ENCODE data around the gene ZDHHC3.
"Not testable (repeated sequence)": the region's sequence is repeated elsewhere in the genome, so short reads cannot be mapped to it uniquely, and the experiment has no call there.

Gene ZDHHC3

DNA sequence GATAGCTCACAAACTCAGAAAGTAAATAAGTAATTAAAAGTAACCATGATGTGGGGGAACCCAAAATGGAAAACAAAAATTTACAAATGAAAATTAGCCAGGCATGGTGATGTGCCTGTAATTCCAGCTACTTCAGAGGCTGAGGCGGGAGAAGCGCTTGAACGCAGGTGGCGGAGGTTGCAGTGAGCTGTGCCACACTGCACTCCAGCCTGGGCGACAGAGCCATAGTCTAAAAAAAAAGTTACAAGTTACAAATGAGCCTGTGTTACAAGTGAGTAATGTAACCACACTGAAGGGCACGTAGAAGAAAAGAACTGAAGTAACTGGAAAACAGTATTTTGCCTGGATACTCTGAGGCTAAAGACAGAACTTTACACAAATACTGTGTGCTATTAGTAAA is 11.4 kb upstream of the ZDHHC3 start:
- Mint-ChIP-seq H3K4me3 (no peak overlapping the region), H3K27me3 (no peaks in the 10 kb centered on the region), H3K36me3 (peaks cover 11% of the 10 kb centered on the region), H3K9me3 (ENCODE audit: low read depth) (no peaks in the 10 kb centered on the region), H3K4me1 (ENCODE audit: low read depth) (peaks cover 82% of the 10 kb centered on the region), H3K27ac (no peak overlapping the region)

- not testable (repeated sequence) for H3K4me3 Mint-ChIP-seq; H3K36me3 Mint-ChIP-seq; H3K9me3 Mint-ChIP-seq (ENCODE audit: low read depth); H3K27ac Mint-ChIP-seq; H3K27me3 Mint-ChIP-seq
- peaks cover 83% of the 10 kb centered on the region for H3K4me1 Mint-ChIP-seq (ENCODE audit: low read depth)
Observed at GRCh38 chr3:44986330-44986729, 10.4 kb upstream of the ZDHHC3 start.

- Mint-ChIP-seq H3K4me3 (no peak overlapping the region), H3K4me1 (ENCODE audit: low read depth) (peaks cover 84% of the 10 kb centered on the region), H3K27me3 (no peaks in the 10 kb centered on the region), H3K27ac (no peak overlapping the region), H3K36me3 (peaks cover 10% of the 10 kb centered on the region), H3K9me3 (ENCODE audit: low read depth) (no peaks in the 10 kb centered on the region)
Observed at GRCh38 chr3:44984335-44984734, 8.4 kb upstream of the ZDHHC3 start.

- Mint-ChIP-seq H3K27me3 (no peaks in the 10 kb centered on the region), H3K9me3 (ENCODE audit: low read depth) (no peaks in the 10 kb centered on the region), H3K4me3 (no peak overlapping the region), H3K27ac (no peak overlapping the region), H3K36me3 (peaks cover 9% of the 10 kb centered on the region), H3K4me1 (ENCODE audit: low read depth) (peaks cover 84% of the 10 kb centered on the region)
Observed at GRCh38 chr3:44983484-44983941, 7.5 kb upstream of the ZDHHC3 start.

- H3K36me3 Mint-ChIP-seq: peaks cover 13% of the 10 kb centered on the region
- H3K9me3 Mint-ChIP-seq (ENCODE audit: low read depth): no peaks in the 10 kb centered on the region
- H3K4me1 Mint-ChIP-seq (ENCODE audit: low read depth): peaks cover 84% of the 10 kb centered on the region
Observed at GRCh38 chr3:44982817-44983216, 6.8 kb upstream of the ZDHHC3 start.

DNA sequence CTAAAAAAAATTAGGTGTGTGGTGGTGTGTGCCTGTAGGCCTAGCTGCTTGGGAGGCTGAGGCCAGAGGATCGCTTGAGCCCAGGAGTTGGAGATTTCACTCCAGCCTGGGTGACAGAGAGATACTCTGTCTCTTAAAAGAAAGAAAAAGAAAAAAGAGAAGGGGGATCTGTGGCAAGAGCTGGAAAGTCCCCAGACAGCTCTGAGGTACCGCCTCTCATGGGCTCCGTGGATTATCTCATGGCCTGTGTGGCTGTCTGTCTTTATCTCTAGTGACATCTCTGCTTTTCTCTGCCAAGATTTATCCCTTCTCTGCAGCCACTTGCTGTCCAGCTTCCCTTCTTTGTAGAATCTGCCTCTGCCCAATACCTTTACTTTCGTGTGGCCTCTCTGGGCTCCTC is 5.8 kb upstream of the ZDHHC3 start:
- H3K27ac Mint-ChIP-seq: peak overlapping the region; percentile 34
- H3K36me3 Mint-ChIP-seq: peaks cover 14% of the 10 kb centered on the region
- H3K4me3 Mint-ChIP-seq: peak overlapping the region; percentile 31
- no peaks in the 10 kb centered on the region for H3K9me3 Mint-ChIP-seq (ENCODE audit: low read depth)
- H3K4me1 Mint-ChIP-seq (ENCODE audit: low read depth): peaks cover 84% of the 10 kb centered on the region
- H3K27me3 Mint-ChIP-seq: no peaks in the 10 kb centered on the region

More at GRCh38 chr3:44982817-44983216, 6.8 kb upstream of the ZDHHC3 start:
- Mint-ChIP-seq H3K27me3 (no peaks in the 10 kb centered on the region), H3K4me3 (no peak overlapping the region), H3K27ac (no peak overlapping the region)

GRCh38 chr3:44981220-44981619 is 5.2 kb upstream of the ZDHHC3 start:
- H3K36me3 Mint-ChIP-seq: peaks cover 14% of the 10 kb centered on the region
- no peaks in the 10 kb centered on the region for H3K27me3 Mint-ChIP-seq
- no peak overlapping the region for H3K27ac Mint-ChIP-seq
- no peak overlapping the region for H3K4me3 Mint-ChIP-seq
- H3K9me3 Mint-ChIP-seq (ENCODE audit: low read depth): no peaks in the 10 kb centered on the region
- H3K4me1 Mint-ChIP-seq (ENCODE audit: low read depth): peaks cover 84% of the 10 kb centered on the region

GRCh38 chr3:44974416-44974815 is 1.6 kb downstream of the ZDHHC3 start:
- H3K4me1 Mint-ChIP-seq (ENCODE audit: low read depth): peaks cover 58% of the 10 kb centered on the region
- H3K27ac Mint-ChIP-seq: peak overlapping the region; percentile 35
- no peaks in the 10 kb centered on the region for H3K9me3 Mint-ChIP-seq (ENCODE audit: low read depth)
- no peaks in the 10 kb centered on the region for H3K27me3 Mint-ChIP-seq
- peaks cover 7% of the 10 kb centered on the region for H3K36me3 Mint-ChIP-seq
- H3K4me3 Mint-ChIP-seq: peak overlapping the region; percentile 98

DNA sequence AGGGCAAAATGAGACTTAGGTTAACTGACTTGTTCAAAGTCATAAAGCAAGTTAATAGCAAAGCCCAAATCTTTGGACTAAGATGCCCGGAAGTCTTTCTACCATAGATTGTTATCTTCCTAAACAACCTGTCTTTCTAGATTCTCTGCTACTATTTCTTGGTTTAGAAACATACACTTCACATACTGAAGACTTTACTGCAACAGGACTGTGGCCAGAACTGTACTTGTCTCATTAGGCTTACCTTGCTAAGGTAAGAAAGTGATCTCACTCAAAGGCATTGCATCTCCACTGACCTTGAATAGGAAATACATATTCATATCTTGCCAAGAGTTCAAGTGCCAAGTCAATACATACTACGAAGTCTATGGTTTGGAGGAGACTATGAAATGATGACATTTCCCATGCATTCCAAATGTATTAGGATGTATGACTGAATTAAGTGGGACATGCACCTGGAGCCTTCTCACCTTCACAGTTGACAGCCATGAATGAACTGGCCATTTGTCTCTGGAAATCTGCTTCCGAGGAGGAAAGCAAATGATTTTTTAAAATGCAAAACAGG is 5.0 kb downstream of the ZDHHC3 start:
- H3K4me3 Mint-ChIP-seq: no peak overlapping the region
- no peaks in the 10 kb centered on the region for H3K27me3 Mint-ChIP-seq
- H3K4me1 Mint-ChIP-seq (ENCODE audit: low read depth): peaks cover 69% of the 10 kb centered on the region

GRCh38 chr3:44969828-44970179 is 6.2 kb downstream of the ZDHHC3 start:
- Mint-ChIP-seq H3K4me1 (ENCODE audit: low read depth) (peaks cover 68% of the 10 kb centered on the region), H3K27me3 (no peaks in the 10 kb centered on the region), H3K4me3 (no peak overlapping the region), H3K9me3 (ENCODE audit: low read depth) (no peaks in the 10 kb centered on the region), H3K27ac (no peak overlapping the region), H3K36me3 (peaks cover 3% of the 10 kb centered on the region)

More for the DNA sequence above, 5.0 kb downstream of the ZDHHC3 start:
- Mint-ChIP-seq H3K9me3 (ENCODE audit: low read depth) (no peaks in the 10 kb centered on the region), H3K36me3 (no peaks in the 10 kb centered on the region), H3K27ac (peak overlapping the region; percentile 24)

- Mint-ChIP-seq H3K36me3 (peaks cover 3% of the 10 kb centered on the region), H3K27ac (peak overlapping the region; percentile 5), H3K4me3 (no peak overlapping the region), H3K4me1 (ENCODE audit: low read depth) (peaks cover 63% of the 10 kb centered on the region), H3K9me3 (ENCODE audit: low read depth) (no peaks in the 10 kb centered on the region), H3K27me3 (no peaks in the 10 kb centered on the region)
Observed at GRCh38 chr3:44969154-44969827, 6.7 kb downstream of the ZDHHC3 start.

DNA sequence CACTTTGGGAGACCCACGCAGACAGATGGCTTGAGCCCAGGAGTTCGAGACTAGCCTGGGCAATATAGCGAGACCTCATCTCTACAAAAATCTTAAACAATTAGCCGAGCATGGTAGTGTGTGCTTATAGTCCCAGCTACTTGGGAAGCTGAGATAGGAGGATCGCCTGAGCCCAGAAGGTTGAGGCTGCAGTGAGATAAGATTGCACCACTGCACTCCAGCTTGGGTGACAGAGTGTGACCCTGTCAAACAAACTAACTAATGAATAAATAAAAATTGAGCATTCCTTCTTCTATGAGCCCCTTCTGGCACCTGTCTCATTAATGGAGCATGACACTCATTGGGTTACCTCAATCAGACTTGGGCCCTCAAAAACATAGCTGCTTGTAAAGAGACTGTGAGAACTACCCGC is 7.5 kb downstream of the ZDHHC3 start:
- Mint-ChIP-seq H3K4me3 (no peak overlapping the region), H3K4me1 (ENCODE audit: low read depth) (peaks cover 68% of the 10 kb centered on the region), H3K36me3 (peaks cover 3% of the 10 kb centered on the region), H3K27ac (no peak overlapping the region), H3K27me3 (no peaks in the 10 kb centered on the region), H3K9me3 (ENCODE audit: low read depth) (no peaks in the 10 kb centered on the region)

DNA sequence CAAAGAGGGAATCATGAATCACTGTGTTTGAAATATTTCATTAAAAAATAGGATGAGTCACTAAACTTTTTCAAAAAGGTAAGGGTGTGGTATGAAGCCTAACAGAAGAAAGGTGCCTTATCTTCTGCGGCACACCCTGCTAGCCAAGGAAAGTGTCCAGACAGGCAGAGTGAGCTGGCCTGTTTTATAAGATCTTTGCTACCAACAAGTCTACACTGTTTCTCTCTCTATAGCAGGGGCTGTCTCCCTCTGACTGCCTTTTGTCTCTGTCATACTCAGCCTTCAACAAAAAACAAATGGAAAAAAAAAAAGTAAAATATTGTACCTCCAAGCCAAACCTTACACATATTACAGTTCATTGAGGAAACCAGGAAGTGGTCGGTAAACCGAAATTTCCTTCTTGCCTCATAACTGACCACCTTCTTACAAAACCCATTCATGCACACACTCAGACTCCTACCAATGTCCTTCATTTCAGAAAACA is 9.1 kb downstream of the ZDHHC3 start:
- Mint-ChIP-seq H3K36me3 (peaks cover 3% of the 10 kb centered on the region), H3K4me1 (ENCODE audit: low read depth) (peaks cover 80% of the 10 kb centered on the region), H3K27ac (peak overlapping the region; percentile 14), H3K9me3 (ENCODE audit: low read depth) (no peaks in the 10 kb centered on the region), H3K4me3 (peak overlapping the region; percentile 3), H3K27me3 (no peaks in the 10 kb centered on the region)

DNA sequence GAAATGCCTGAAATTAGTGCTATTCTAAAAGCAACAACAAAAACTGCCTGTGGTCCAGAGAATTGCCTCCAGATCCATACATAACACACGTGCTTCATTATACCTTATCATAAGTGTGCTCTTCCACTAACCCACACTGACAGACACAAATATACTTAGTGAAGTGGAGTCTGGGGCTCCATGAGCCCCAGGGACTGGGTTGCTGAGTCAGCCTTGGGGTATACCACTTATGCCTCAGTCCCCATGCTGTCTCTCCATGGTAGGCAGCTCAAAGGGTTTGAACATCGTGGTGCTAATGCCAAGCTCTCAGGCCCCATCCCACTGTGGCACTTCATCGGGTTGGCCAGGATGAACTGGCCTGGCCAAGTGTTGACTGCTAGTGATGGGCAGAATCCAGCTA is 10.8 kb downstream of the ZDHHC3 start:
- Mint-ChIP-seq H3K4me1 (ENCODE audit: low read depth) (peaks cover 73% of the 10 kb centered on the region), H3K27ac (no peak overlapping the region), H3K36me3 (peaks cover 3% of the 10 kb centered on the region), H3K27me3 (no peaks in the 10 kb centered on the region), H3K9me3 (ENCODE audit: low read depth) (no peaks in the 10 kb centered on the region), H3K4me3 (no peak overlapping the region)

DNA sequence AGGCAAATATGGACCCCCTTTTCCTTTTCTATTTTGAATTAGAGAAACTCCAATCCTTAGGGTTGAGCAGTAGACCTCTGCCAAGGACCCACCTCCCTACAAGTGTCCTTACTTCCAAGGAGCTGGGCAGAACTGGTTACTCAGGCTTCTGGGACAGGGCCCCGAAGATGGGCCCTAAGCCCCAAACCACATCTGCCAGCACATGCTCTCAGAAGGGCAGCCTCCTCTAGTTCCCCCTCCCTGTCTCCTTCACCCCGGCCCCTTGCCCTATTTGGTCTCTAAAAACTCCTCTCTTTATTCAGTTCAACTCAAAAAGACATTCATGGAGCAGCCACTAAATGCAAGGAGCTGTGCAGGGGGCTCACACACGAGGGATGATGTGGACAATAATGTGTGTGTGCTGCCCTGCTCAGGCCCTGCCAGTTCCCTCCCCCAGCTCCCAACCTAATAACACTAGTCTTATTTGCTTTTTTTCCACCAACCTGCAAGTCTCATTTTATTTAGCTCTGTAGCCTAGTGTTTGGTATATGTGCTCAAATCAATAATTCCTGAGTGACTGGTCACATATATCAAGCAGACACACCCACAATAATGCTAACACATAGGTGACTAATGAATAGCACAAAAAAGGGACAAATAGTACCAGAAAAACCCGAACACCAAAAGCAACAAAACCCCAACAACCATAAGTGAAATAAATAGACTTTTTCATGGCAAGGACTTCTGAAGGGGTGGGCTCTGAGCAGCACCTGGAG is 12.2 kb downstream of the ZDHHC3 start:
- Mint-ChIP-seq H3K4me3 (no peak overlapping the region), H3K27ac (no peak overlapping the region), H3K27me3 (no peaks in the 10 kb centered on the region), H3K4me1 (ENCODE audit: low read depth) (peaks cover 58% of the 10 kb centered on the region), H3K9me3 (ENCODE audit: low read depth) (no peaks in the 10 kb centered on the region), H3K36me3 (peaks cover 3% of the 10 kb centered on the region)

Measured in activated naive CD8-positive, alpha-beta T cell (primary cell).